SK-N-SH (cell line): ENCODE results near the gene UAP1L1. TPM values are rescaled to one million over a fixed set of nuclear protein-coding genes. Genes with fewer than 3 reads are reported as not detected.
"Not testable (repeated sequence)": the region's sequence is repeated elsewhere in the genome, so short reads cannot be mapped to it uniquely, and the experiment has no call there.

Experiments
- CTCF ChIA-PET: fragments of 300-600, 350-600 bp; formaldehyde crosslinking; extraction: SDS; loops from one replicate; lab custom pipeline; 2021; lab: Yijun Ruan, JAX
- POLR2A ChIA-PET: fragments of 350-600 bp; sonication (Branson Sonifier 250); formaldehyde crosslinking; extraction: SDS; loops from one replicate; lab custom pipeline; 2020; ENCODE audit warnings: antibody characterized with exemption, inconsistent platforms; lab: Yijun Ruan, JAX
- DNase-seq: peaks from one replicate; pipeline ENCODE4 v3.0.0; 2012
- H2AFZ ChIP-seq: fragments of 200-600 bp; sonication (generic); 2 replicates; pipeline ENCODE4 v1.8.1; 2016; ENCODE audit warnings: antibody characterized with exemption, mild to moderate bottlenecking, low read depth
- H3F3A ChIP-seq: fragments of 200-600 bp; sonication (generic); replicated peaks from 2 replicates; pipeline ENCODE3; 2016; ENCODE audit warnings: antibody characterized with exemption, mild to moderate bottlenecking; ENCODE audit not compliant: insufficient read depth
- H3K27ac ChIP-seq, 2 experiments: fragments of 200-500 bp in 1 of 2; fragments of 200-600 bp in 1 of 2; sonication (Bioruptor generic) in 1 of 2; sonication (generic), shearing (Covaris generic) in 1 of 2; 2 replicates each; pipeline versions ENCODE4 v1.5.1 to v1.6.1; 2014 to 2016; ENCODE audit warnings: low read depth in 2 of 2, inconsistent platforms in 1 of 2, low read length in 1 of 2, mild to moderate bottlenecking in 1 of 2, mixed read lengths in 1 of 2
- H3K27me3 ChIP-seq: fragments of 200-600 bp; sonication (generic), shearing (Covaris generic); 2 replicates; pipeline ENCODE4 v1.6.1; 2016; ENCODE audit warnings: mixed run types; ENCODE audit not compliant: insufficient read depth
- H3K36me3 ChIP-seq, 2 experiments: fragments of 200-500 bp in 1 of 2; fragments of 200-600 bp in 1 of 2; sonication (Bioruptor generic) in 1 of 2; sonication (generic) in 1 of 2; replicated peaks in 1 of 2; 2 replicates each; pipeline versions ENCODE3 to v1.5.1; 2014 to 2016; ENCODE audit warnings: low read length in 1 of 2, mild to moderate bottlenecking in 1 of 2; ENCODE audit not compliant: insufficient read depth in 2 of 2, control insufficient read depth in 1 of 2
- H3K4me1 ChIP-seq, 2 experiments: fragments of 200-500 bp in 1 of 2; fragments of 200-600 bp in 1 of 2; sonication (Bioruptor generic) in 1 of 2; sonication (generic), shearing (Covaris generic) in 1 of 2; 2 replicates each; pipeline versions ENCODE4 v1.5.1 to v1.6.1; 2014 to 2016; ENCODE audit warnings: low read depth in 1 of 2, low read length in 1 of 2, mixed run types in 1 of 2; ENCODE audit not compliant: insufficient read depth in 2 of 2, control insufficient read depth in 1 of 2
- H3K4me2 ChIP-seq: fragments of 200-600 bp; sonication (generic), shearing (Covaris generic); 2 replicates; pipeline ENCODE4 v1.6.1; 2017; ENCODE audit warnings: mixed run types
- H3K4me3 ChIP-seq, 2 experiments: fragments of 200-500 bp in 1 of 2; fragments of 200-600 bp in 1 of 2; sonication (Bioruptor generic) in 1 of 2; sonication (generic), shearing (Covaris generic) in 1 of 2; 2 replicates each; pipeline versions ENCODE4 v1.5.1 to v1.8.1; 2014 to 2016; ENCODE audit warnings: low read depth in 2 of 2, inconsistent platforms in 1 of 2, low read length in 1 of 2, mild to moderate bottlenecking in 1 of 2, mixed read lengths in 1 of 2, moderate library complexity in 1 of 2
- H3K79me2 ChIP-seq: fragments of 200-600 bp; sonication (generic); 2 replicates; pipeline ENCODE4 v1.8.1; 2017; ENCODE audit warnings: mild to moderate bottlenecking; ENCODE audit not compliant: insufficient read depth
- H3K9ac ChIP-seq: fragments of 200-600 bp; sonication (generic); 2 replicates; pipeline ENCODE4 v1.6.1; 2017; ENCODE audit warnings: mixed run types
- H3K9me2 ChIP-seq: fragments of 200-600 bp; sonication (generic); 2 replicates; pipeline ENCODE4 v1.6.1; 2017; ENCODE audit warnings: mixed run types
- H3K9me3 ChIP-seq: fragments of 200-600 bp; sonication (generic); 2 replicates; pipeline ENCODE4 v1.6.1; 2017; ENCODE audit warnings: mixed run types, mild to moderate bottlenecking, moderate library complexity
- H4K20me1 ChIP-seq: fragments of 200-600 bp; sonication (generic); 2 replicates; pipeline ENCODE4 v1.6.1; 2017; ENCODE audit warnings: mild to moderate bottlenecking, mixed run types; ENCODE audit not compliant: insufficient read depth
- CHD2 ChIP-seq: fragments of 150-350 bp; IDR thresholded peaks from 2 replicates; pipeline ENCODE4 v1.6.1; 2018; ENCODE audit warnings: low read length; ENCODE audit not compliant: partially characterized antibody
- FOSL2 ChIP-seq: IDR thresholded peaks from 2 replicates; pipeline ENCODE4 v1.4.0; 2012; ENCODE audit warnings: low read depth, mild to moderate bottlenecking, moderate library complexity, borderline replicate concordance
- GABPA ChIP-seq: IDR thresholded peaks from 2 replicates; pipeline ENCODE4 v1.4.0; 2012; ENCODE audit warnings: low read depth, mild to moderate bottlenecking
- GATA2 ChIP-seq: sonication (generic); formaldehyde crosslinking; IDR thresholded peaks from 2 replicates; pipeline ENCODE4 v1.5.0; 2020; ENCODE audit warnings: mild to moderate bottlenecking, missing genetic modification reagents
- IRF3 ChIP-seq: fragments of 150-350 bp; IDR thresholded peaks from 2 replicates; pipeline ENCODE4 v1.6.1; 2016; ENCODE audit warnings: mild to moderate bottlenecking, low read depth, low read length
- MEF2A ChIP-seq: IDR thresholded peaks from 2 replicates; pipeline ENCODE4 v1.4.0; 2012; ENCODE audit warnings: low read depth, borderline replicate concordance
- PBX3 ChIP-seq: IDR thresholded peaks from 2 replicates; pipeline ENCODE4; 2012
- POLR2AphosphoS5 ChIP-seq: IDR thresholded peaks from 2 replicates; pipeline ENCODE4 v1.6.1; 2012; ENCODE audit warnings: low read depth, low read length
- RAD21 ChIP-seq: IDR thresholded peaks from 2 replicates; pipeline ENCODE4 v1.6.1; 2012; ENCODE audit warnings: mild to moderate bottlenecking, low read length
- RCOR1 ChIP-seq: fragments of 150-350 bp; IDR thresholded peaks from 2 replicates; pipeline ENCODE4 v1.6.1; 2017; ENCODE audit warnings: antibody characterized with exemption, low read length
- RXRA ChIP-seq: IDR thresholded peaks from 2 replicates; pipeline ENCODE4 v1.4.0; 2012; ENCODE audit warnings: low read depth, mild to moderate bottlenecking, borderline replicate concordance
- SMC3 ChIP-seq: IDR thresholded peaks from 2 replicates; pipeline ENCODE4 v1.6.1; 2012; ENCODE audit warnings: low read depth, low read length, improper control_type of control experiment
- TAF1 ChIP-seq: IDR thresholded peaks from 2 replicates; pipeline ENCODE4 v1.6.1; 2012; ENCODE audit warnings: low read depth, mild to moderate bottlenecking, low read length, moderate library complexity, borderline replicate concordance
- TCF12 ChIP-seq: IDR thresholded peaks from 2 replicates; pipeline ENCODE4 v1.4.0; 2012
- YY1 ChIP-seq: IDR thresholded peaks from 2 replicates; pipeline ENCODE4 v1.4.0; 2012; ENCODE audit warnings: low read depth, mild to moderate bottlenecking
- WGBS: methylation state at CpG from one replicate; pipeline ENCODE4 v1.1.6; 2017; ENCODE audit warnings: low lambda C conversion rate; 5-methylcytosine and 5-hydroxymethylcytosine counted together
- polyA plus RNA-seq, 3 experiments: library from polyadenylated mRNA; depleted of rRNA; stranded (reverse); fragments of >200 nt; gene quantifications; 2 replicates each; pipeline ENCODE4 v1.2.3, GENCODE V29; 2012
- TF ChIP-seq, protein P1 (sequence below): IDR thresholded peaks from 2 replicates; pipeline ENCODE4 v1.4.0; 2012; ENCODE audit warnings: low read depth
- TF ChIP-seq, protein P2 (sequence below): fragments of 150-350 bp; IDR thresholded peaks from 2 replicates; pipeline ENCODE4 v1.6.1; 2017; ENCODE audit warnings: antibody characterized with exemption, low read length, low read depth, borderline replicate concordance
- TF ChIP-seq, protein P3 (sequence below): IDR thresholded peaks from 2 replicates; pipeline ENCODE4 v1.4.0; 2012; ENCODE audit warnings: low read depth, borderline replicate concordance

The UAP1L1 gene
- polyA plus RNA-seq, 1 of the 3 experiments (the other 2 are of a cell fraction): 5.6 TPM

DNA sequence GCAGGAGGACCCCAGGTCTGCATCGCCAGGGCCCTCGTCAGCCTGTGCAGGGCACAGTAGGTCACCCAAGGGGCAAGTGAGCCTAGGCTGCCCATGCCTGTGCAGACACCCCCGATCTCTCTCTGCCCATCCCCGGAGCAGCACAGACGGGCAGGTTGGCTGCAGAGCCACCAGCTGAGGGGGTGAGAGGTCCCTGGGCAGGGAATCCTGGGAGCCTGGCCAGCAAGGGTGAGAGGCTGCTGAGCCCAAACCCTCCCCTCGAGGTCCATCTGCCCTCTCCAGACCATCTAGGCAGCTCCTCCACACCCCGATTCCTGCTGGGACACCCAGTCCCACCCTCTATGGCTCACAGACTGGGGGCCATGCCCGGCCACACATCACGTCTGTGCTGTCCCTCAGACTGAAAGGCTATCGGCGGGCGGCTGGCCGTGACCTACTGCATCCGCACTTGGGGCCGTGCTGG, 40.0 kb downstream of the UAP1L1 start:
- Histone ChIP-seq H3F3A (no peaks in the 10 kb centered on the region), H3K36me3 (peaks cover 0 to 6% of the 10 kb centered on the region in 2 experiments), H3K4me3 (no peak overlapping the region), H3K9me2 (no peaks in the 10 kb centered on the region), H4K20me1 (no peaks in the 10 kb centered on the region), H3K4me2 (no peak overlapping the region), H3K9me3 (no peaks in the 10 kb centered on the region), H3K27me3 (no peaks in the 10 kb centered on the region), H2AFZ (no peak overlapping the region), H3K79me2 (no peaks in the 10 kb centered on the region), H3K9ac (no peak overlapping the region), H3K27ac (no peak overlapping the region), H3K4me1 (peaks cover 0 to 10% of the 10 kb centered on the region in 2 experiments; a peak in 1 of 4 replicates)
- CTCF ChIA-PET: interaction anchor here (0.6 to 4.9 kb wide), 2 partner anchors 22 to 110 kb away, joined by 3 to 40 read pairs; partner anchors contain the start of gene RNF224
- TF ChIP-seq RCOR1 (no peak), IRF3 (no peak), PBX3 (no peak), SMC3 (no peak), FOSL2 (no peak), RXRA (no peak), YY1 (no peak), GATA2 (CRISPR knock-in tag) (no peak), POLR2AphosphoS5 (no peak), TCF12 (no peak), GABPA (no peak), MEF2A (no peak), CHD2 (no peak), TAF1 (no peak), RAD21 (no peak)
- TF ChIP-seq, protein P1, sequence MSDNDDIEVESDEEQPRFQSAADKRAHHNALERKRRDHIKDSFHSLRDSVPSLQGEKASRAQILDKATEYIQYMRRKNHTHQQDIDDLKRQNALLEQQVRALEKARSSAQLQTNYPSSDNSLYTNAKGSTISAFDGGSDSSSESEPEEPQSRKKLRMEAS: no peak
- TF ChIP-seq, protein P2, sequence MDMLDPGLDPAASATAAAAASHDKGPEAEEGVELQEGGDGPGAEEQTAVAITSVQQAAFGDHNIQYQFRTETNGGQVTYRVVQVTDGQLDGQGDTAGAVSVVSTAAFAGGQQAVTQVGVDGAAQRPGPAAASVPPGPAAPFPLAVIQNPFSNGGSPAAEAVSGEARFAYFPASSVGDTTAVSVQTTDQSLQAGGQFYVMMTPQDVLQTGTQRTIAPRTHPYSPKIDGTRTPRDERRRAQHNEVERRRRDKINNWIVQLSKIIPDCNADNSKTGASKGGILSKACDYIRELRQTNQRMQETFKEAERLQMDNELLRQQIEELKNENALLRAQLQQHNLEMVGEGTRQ: no peak
- TF ChIP-seq, protein P3, sequence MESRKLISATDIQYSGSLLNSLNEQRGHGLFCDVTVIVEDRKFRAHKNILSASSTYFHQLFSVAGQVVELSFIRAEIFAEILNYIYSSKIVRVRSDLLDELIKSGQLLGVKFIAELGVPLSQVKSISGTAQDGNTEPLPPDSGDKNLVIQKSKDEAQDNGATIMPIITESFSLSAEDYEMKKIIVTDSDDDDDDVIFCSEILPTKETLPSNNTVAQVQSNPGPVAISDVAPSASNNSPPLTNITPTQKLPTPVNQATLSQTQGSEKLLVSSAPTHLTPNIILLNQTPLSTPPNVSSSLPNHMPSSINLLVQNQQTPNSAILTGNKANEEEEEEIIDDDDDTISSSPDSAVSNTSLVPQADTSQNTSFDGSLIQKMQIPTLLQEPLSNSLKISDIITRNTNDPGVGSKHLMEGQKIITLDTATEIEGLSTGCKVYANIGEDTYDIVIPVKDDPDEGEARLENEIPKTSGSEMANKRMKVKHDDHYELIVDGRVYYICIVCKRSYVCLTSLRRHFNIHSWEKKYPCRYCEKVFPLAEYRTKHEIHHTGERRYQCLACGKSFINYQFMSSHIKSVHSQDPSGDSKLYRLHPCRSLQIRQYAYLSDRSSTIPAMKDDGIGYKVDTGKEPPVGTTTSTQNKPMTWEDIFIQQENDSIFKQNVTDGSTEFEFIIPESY: no peak
- 98% methylated on average over 8 of the region's 15 CpGs for WGBS
- DNase-seq: no peak
- POLR2A ChIA-PET: no interaction called here

DNA sequence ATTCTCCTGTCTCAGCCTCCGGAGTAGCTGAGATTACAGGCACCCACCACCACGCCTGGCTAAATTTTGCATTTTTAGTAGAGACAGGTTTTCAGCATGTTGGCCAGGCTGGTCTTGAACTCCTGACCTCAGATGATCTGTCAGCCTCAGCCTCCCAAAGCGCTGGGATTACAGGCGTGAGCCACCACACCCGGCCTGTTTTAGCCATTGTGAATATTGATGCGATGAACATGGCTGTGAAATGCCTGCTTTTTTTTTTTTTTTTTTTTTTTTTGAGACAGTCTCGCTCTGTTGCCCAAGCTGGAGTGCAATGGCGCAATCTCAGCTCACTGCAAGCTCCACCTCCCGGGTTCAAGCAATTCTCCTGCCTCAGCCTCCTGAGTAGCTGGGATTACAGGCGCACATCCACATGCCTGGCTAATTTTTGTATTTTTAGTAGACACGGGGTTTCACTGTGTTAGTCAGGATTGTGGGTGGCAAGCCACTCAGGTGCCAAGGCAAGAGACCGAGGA, 40.8 kb downstream of the UAP1L1 start:
- not testable (repeated sequence) for H3K4me2 ChIP-seq, H2AFZ ChIP-seq, H3K79me2 ChIP-seq, H3K4me3 ChIP-seq, H3K36me3 ChIP-seq, H3K9me3 ChIP-seq, DNase-seq, H4K20me1 ChIP-seq, H3K27ac ChIP-seq, H3K9me2 ChIP-seq, H3K27me3 ChIP-seq, H3K9ac ChIP-seq, H3F3A ChIP-seq
- ChIA-PET POLR2A (interaction anchor here (1.2 kb wide), 1 partner anchor 109 kb away, joined by 3 read pairs; the partner anchor contains the start of gene RNF224), CTCF (interaction anchor here (1.0 to 4.9 kb wide), 7 partner anchors 53 to 125 kb away, joined by 3 to 40 read pairs (median 3); partner anchors contain the start of genes RNF224 and TMEM210)
- H3K4me1 ChIP-seq: peaks cover 0 to 10% of the 10 kb centered on the region in 2 experiments; a peak in 1 of 4 replicates
- 81% methylated on average over 11 of the region's 12 CpGs for WGBS
